NCI-H1417 treated with DMSO at 0.1 percent for 48 hours (cell line): ENCODE measurements around the gene ZNF74.
A peak's percentile ranks its signal among the peaks of the same experiment; 100 is the strongest.
"Not testable (repeated sequence)": the region's sequence is repeated elsewhere in the genome, so short reads cannot be mapped to it uniquely, and the experiment has no call there.

ENCODE experiments used
- DNase-seq: peaks from one replicate; lab custom pipeline; 2025; lab: John Stamatoyannopoulos, UW

ZNF74 gene

GRCh38 chr22:20446383-20446970, 52.5 kb downstream of the ZNF74 start:
- DNase-seq, result no peak

- no peak for DNase-seq
These were observed 54.7 kb downstream of the ZNF74 start for GRCh38 chr22:20448630-20449029.

- DNase-seq, result no peak
These were observed 56.0 kb downstream of the ZNF74 start for GRCh38 chr22:20449819-20450550.

- no peak for DNase-seq
These were observed 56.6 kb downstream of the ZNF74 start for GRCh38 chr22:20450551-20450906.

GRCh38 chr22:20451129-20451778, 57.3 kb downstream of the ZNF74 start:
- not testable (repeated sequence) for DNase-seq

- no peak for DNase-seq
These were observed 58.0 kb downstream of the ZNF74 start for GRCh38 chr22:20451920-20452319.

- no peak for DNase-seq
These were observed 59.3 kb downstream of the ZNF74 start for GRCh38 chr22:20453222-20453621.

GRCh38 chr22:20455709-20456063, 61.7 kb downstream of the ZNF74 start:
- DNase-seq, result no peak

- peak; percentile 8 for DNase-seq
These were observed 62.2 kb downstream of the ZNF74 start for GRCh38 chr22:20456064-20456721.

GRCh38 chr22:20456722-20457076, 62.7 kb downstream of the ZNF74 start:
- no peak for DNase-seq

- DNase-seq, result no peak
These were observed 63.7 kb downstream of the ZNF74 start for GRCh38 chr22:20457506-20458240.
